ENCODE measurements around the gene ZDBF2. TPM values are rescaled to one million over a fixed set of nuclear protein-coding genes. Genes with fewer than 3 reads are reported as not detected.

ZDBF2 gene
- total and polyA plus RNA-seq, 2 of the 8 experiments (the other 6 are each of a cell fraction or from before 2014, with no cell fraction given) = 1.5 to 17.2 TPM

- Histone ChIP-seq H3K23ac (ENCODE audit: insufficient read length) (no peak overlapping the region), H2AK5ac (ENCODE audit: low read depth, low read length) (no peak overlapping the region), H3K23me2 (ENCODE audit: low read depth, low read length) (no peaks in the 10 kb centered on the region), H3K9me3 (ENCODE audit: insufficient read depth in 2 of 2, low read depth in 1 of 2, low read length in 1 of 2) (peaks cover 5 to 7% of the 10 kb centered on the region in 2 experiments; a peak in 1 of 4 replicates), H2BK120ac (replicated peaks; ENCODE audit: low read depth, low read length) (no peak overlapping the region), H3K4me2 (ENCODE audit: insufficient read depth in 1 of 2, low read depth in 2 of 2, low read length in 2 of 2) (no peak overlapping the region), H3K4me3 (ENCODE audit: extremely low read depth in 1 of 4, insufficient read depth in 2 of 4, low read depth in 3 of 4, low read length in 4 of 4) (no peak overlapping the region), H3K18ac (ENCODE audit: extremely low read depth, low read length) (no peak overlapping the region), H3K4ac (replicated peaks; ENCODE audit: insufficient read length, low read depth, low read length) (no peak overlapping the region), H4K5ac (ENCODE audit: insufficient read length, low read depth, low read length) (no peak overlapping the region), H3K4me1 (replicated peaks in 1 of 4; ENCODE audit: control insufficient read depth in 3 of 4, insufficient read depth in 4 of 4, low read length in 3 of 4) (no peaks in the 10 kb centered on the region), H3K56ac (replicated peaks; ENCODE audit: insufficient read length, low read depth, low read length) (no peak overlapping the region), H3K27me3 (replicated peaks in 1 of 4; ENCODE audit: control insufficient read depth in 3 of 4, extremely low read depth in 1 of 4, insufficient read depth in 3 of 4, low read length in 3 of 4) (no peaks in the 10 kb centered on the region), H4K91ac (replicated peaks; ENCODE audit: insufficient read length, low read length) (no peak overlapping the region), H3K14ac (ENCODE audit: insufficient read length) (no peak overlapping the region), H2BK15ac (ENCODE audit: low read length) (no peak overlapping the region), H3K27ac (ENCODE audit: low read depth, low read length) (no peak overlapping the region), H4K20me1 (replicated peaks in 1 of 2; ENCODE audit: control insufficient read depth in 1 of 2, insufficient read depth in 2 of 2, low read length in 2 of 2) (no peaks in the 10 kb centered on the region), H4K8ac (ENCODE audit: extremely low read depth, insufficient read depth, low read length) (no peak overlapping the region), H3K79me2 (ENCODE audit: control insufficient read depth in 1 of 2, insufficient read depth in 2 of 2, low read length in 2 of 2) (no peaks in the 10 kb centered on the region), H2BK5ac (ENCODE audit: low read depth, low read length) (no peak overlapping the region), H2AFZ (ENCODE audit: low read length) (no peak overlapping the region), H2BK20ac (ENCODE audit: low read length) (no peak overlapping the region), H3K79me1 (ENCODE audit: low read depth, low read length) (no peaks in the 10 kb centered on the region), H2BK12ac (ENCODE audit: low read depth, low read length) (no peak overlapping the region), H3K36me3 (ENCODE audit: control insufficient read depth in 2 of 4, insufficient read depth in 4 of 4, low read length in 3 of 4) (no peaks in the 10 kb centered on the region; a peak in 1 of 8 replicates), H3K9ac (replicated peaks in 1 of 4; ENCODE audit: extremely low read depth in 1 of 4, low read depth in 3 of 4, low read length in 3 of 4) (no peak overlapping the region)
- TF ChIP-seq POLR2AphosphoS5 (IDR thresholded peaks at IDR 0.05; ENCODE audit: low read depth, low read length) = no peak
- TF ChIP-seq PHF8 (conservative IDR thresholded peaks at IDR 0.05; ENCODE audit: low read depth, low read length) = no peak
- no peak for TF ChIP-seq POLR2A (IDR thresholded peaks at IDR 0.05; ENCODE audit: control extremely low read depth in 1 of 2, low read depth in 2 of 2, low read length in 2 of 2)
- TF ChIP-seq, protein P1, sequence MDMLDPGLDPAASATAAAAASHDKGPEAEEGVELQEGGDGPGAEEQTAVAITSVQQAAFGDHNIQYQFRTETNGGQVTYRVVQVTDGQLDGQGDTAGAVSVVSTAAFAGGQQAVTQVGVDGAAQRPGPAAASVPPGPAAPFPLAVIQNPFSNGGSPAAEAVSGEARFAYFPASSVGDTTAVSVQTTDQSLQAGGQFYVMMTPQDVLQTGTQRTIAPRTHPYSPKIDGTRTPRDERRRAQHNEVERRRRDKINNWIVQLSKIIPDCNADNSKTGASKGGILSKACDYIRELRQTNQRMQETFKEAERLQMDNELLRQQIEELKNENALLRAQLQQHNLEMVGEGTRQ (IDR thresholded peaks at IDR 0.05; ENCODE audit: low read length) = no peak
- WGBS, 2 experiments (ENCODE audit: extremely low coverage in 1 of 2, insufficient coverage in 1 of 2, insufficient read length in 1 of 2, insufficient replicate concordance in 2 of 2, low coverage in 1 of 2, low lambda C conversion rate in 2 of 2, missing lambda C conversion rate in 1 of 2) = 83% methylated on average over 1 of the region's 1 CpG; no CpG with 5 or more reads in 1 of the 2 experiments
- POLR2A ChIA-PET (ENCODE audit: partially characterized antibody) = no interaction called here
- DNase-seq (ENCODE audit: low read depth in 1 of 2, low spot score in 2 of 2) = no peak
- CTCF ChIA-PET (ENCODE audit: partially characterized antibody) = no interaction called here
- FAIRE-seq = no peak
These were observed 41.7 kb downstream of the ZDBF2 start for GRCh38 chr2:206316141-206316540.

Measured in H1 (cell line).